Body of pancreas (tissue), 4 donors: Measurements from ENCODE around the gene E2F1.

Experiments used
- POLR2A ChIP-seq, 3 donors: fragments of 450-650 bp; IDR thresholded peaks; one replicate each; pipeline ENCODE4 v1.6.1; 2016; ENCODE audit warnings: antibody characterized with exemption in 3 of 3, mild to moderate bottlenecking in 2 of 3
- TF ChIP-seq, protein P1 (sequence below), 7 experiments: fragments of 450-650 bp in 4 of 7; fragments of 200-600 bp in 3 of 7; sonication (generic) in 3 of 7; IDR thresholded peaks; one replicate each; pipeline ENCODE4 v1.5.1; 2016 to 2019; ENCODE audit warnings: antibody characterized with exemption in 7 of 7

DNA sequence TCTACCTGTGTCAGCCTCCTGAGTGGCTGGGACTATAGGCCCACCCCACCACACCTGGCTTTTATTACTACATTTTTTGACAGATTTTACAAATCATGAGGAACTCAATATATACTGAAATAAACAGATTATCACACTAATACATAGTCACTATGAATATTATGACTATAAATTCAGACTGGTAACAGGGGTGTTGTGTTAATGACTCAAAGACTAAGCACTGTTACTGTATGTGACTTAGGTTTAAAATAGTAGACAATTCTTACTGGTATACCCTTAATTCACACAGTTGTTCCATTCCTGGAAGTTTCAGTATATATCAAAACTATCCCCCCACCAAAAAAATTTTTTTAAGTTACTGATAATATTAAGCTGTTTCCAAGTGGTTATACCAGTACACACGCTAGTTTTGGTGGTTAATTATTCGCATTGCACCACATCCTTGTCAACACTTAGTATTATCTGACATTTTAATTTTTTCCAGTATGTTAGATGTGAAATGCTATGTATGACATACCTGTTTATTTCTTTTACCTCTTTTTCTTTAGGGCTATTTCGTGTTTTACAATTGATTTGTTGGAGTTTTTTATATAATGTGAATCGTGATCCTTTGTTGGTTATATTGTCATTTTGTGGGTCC, 58.5 kb downstream of the E2F1 start:
- TF ChIP-seq, protein P1, sequence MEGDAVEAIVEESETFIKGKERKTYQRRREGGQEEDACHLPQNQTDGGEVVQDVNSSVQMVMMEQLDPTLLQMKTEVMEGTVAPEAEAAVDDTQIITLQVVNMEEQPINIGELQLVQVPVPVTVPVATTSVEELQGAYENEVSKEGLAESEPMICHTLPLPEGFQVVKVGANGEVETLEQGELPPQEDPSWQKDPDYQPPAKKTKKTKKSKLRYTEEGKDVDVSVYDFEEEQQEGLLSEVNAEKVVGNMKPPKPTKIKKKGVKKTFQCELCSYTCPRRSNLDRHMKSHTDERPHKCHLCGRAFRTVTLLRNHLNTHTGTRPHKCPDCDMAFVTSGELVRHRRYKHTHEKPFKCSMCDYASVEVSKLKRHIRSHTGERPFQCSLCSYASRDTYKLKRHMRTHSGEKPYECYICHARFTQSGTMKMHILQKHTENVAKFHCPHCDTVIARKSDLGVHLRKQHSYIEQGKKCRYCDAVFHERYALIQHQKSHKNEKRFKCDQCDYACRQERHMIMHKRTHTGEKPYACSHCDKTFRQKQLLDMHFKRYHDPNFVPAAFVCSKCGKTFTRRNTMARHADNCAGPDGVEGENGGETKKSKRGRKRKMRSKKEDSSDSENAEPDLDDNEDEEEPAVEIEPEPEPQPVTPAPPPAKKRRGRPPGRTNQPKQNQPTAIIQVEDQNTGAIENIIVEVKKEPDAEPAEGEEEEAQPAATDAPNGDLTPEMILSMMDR (IDR thresholded peaks at IDR 0.05): no peak
- TF ChIP-seq POLR2A (IDR thresholded peaks at IDR 0.05): no peak
